Activated CD4-positive, alpha-beta T cell treated with anti-CD3 and anti-CD28 coated beads, Interleukin-2, Interleukin-6, amounts not matched to agents 100 ng/mL and 50 ng/mL, durations not matched to agents 16 hours and 8 hours (primary cell): ENCODE measurements around the gene KMT2E.

Experiments used
- DNase-seq: peaks from one replicate; pipeline ENCODE4 v3.0.0-alpha.2; 2020

The KMT2E gene

DNA sequence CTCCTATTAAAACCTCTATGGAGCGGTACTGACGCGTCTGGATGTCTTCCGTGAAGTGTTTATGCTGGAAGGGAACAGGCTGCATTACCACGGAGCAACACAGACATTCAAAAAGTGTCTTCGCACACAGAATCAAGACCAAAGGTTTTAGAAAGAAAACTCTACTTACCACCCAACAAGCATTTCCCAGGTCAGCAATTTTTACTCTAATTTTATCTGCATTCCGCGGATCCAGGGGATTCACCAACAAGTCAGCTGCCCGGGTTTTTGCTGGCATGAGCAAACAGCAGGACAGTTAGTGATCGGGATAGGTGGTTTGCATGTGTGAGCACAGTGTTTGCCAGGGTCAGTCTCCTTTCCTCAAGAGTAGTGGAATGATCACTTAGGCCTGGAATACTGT lies 118.8 kb downstream of the KMT2E start:
- no peak for DNase-seq

- DNase-seq, result no peak
Measured at GRCh38 chr7:105133358-105133757, 119.4 kb downstream of the KMT2E start.

DNA sequence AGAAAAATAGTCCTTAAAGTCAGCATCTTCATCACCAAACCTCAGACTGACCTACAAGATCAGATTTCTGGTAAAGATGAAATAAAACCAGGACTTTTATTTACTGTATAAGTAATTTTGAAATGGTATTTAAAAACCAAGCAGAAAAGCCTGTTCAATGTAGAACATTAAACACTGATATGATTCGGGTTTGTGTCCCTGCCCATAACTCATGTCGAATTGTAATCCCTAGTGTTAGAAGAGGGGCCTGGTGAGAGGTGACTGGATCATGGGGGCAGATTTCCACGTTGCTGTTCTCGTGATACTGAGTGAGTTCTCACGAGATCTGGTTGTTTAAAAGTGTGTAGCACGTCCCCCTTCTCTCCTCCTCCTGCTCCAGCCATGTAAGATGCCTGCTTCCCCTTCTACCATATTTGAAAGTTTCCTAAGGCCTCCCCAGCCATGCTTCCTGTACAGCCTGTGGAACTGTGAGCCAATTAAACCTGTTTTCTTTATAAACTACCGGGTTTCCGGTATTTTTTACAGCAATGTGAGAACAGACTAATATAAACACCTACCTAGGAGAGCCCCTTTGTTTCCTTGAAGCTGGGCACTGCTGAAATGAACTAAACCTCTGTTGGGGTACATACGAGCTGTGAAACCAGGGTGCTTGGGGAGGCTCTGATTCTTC lies 120.1 kb downstream of the KMT2E start:
- no peak for DNase-seq

GRCh38 chr7:105136221-105136620 lies 122.2 kb downstream of the KMT2E start:
- DNase-seq, result no peak

DNA sequence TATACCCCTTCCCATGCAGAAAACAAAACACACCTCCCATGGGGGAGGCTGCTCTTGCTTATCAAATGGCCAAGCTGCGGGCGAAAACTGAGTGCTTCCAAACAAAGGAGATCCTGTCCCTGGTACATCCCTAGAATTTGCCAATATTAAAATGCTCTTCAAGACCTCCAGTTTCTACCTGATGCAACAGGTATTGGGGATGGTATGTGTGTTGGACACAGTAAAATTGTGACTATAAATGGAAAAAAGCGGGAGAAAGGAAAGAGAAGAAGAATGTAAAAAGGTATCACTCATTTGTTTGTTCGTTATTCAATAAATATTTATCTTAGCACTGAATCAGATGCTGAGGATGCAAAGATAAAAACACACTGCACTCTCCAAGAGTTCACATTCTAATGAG lies 123.9 kb downstream of the KMT2E start:
- DNase-seq, result no peak

- no peak for DNase-seq
Measured at GRCh38 chr7:105139381-105139780, 125.4 kb downstream of the KMT2E start.

DNA sequence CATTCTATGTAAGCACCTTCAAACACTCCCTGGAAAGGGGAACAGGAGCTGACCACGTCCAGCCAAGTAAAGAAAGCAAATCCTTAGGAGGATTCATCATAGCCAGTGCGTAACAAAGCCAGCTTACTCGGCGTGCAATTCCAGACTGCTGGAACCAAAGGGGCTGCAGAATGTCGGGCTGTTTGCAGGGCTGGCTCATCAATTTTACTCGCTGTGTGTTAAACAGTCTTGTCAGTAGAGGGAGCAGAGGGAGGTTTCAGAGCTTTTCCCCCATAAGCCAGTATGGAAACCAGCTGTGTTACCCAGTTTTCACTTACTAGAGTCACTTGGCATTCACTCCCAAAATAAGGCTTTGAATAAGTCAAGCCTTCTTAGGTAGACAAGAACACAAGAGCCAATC lies 127.1 kb downstream of the KMT2E start:
- no peak for DNase-seq

- no peak for DNase-seq
Measured at GRCh38 chr7:105149827-105150226, 135.8 kb downstream of the KMT2E start.

DNA sequence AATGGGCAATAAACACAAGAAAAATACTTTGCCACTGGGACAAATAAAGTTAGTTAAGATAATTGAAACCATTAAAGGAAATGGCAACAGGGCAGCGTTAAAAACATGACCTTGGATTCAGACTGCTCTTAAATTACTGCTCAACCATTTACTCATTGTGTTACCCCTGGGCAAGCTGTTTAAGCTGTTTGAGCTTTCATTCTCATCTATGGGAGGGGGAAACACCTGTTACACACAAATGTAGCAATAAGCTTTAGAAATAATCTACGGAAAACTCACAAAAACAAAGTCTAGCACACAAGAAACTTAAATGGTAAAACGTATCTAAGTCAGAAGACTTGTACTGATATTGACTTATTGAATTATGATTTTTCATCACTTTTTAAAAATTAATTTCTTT lies 137.1 kb downstream of the KMT2E start:
- no peak for DNase-seq

DNA sequence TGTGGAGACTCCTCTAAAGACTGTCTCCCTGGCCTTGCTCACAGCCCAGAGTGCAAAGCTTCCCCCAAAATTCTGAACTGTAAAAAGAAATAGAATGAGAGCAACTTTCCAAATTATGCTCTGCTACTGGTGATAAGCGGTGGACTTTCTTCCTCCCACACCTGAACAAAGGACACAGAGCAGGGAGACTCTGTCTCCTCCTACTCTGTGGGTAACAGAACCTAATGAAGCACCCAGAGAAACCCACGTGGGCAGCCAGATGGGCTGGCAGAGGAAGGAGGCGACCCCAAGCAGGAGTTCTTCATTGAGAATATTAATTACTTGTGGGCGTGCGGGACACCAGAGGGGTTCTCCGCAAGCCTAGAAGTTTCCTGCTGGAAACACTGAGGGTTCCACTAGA lies 139.5 kb downstream of the KMT2E start:
- no peak for DNase-seq

- no peak for DNase-seq
Measured at GRCh38 chr7:105154084-105154483, 140.1 kb downstream of the KMT2E start.

DNA sequence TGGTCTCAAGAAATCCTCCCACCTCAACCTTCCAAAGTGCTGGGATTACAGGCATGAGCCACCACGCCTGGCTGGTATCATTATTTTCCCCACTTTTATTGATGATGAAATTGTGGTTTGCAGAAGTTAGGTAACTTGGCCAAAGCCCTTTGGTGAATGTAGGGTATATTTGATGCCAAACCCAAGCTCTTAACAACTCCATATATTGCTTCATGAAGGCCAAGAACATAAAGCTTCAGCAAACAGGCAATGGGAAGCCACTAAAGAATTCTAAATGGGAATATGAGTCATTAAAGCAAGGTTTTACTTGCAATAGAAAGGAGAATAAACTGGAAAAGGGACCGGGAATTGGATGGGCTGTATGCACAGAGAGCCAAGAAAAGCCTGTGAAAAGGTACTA lies 142.7 kb downstream of the KMT2E start:
- no peak for DNase-seq

DNA sequence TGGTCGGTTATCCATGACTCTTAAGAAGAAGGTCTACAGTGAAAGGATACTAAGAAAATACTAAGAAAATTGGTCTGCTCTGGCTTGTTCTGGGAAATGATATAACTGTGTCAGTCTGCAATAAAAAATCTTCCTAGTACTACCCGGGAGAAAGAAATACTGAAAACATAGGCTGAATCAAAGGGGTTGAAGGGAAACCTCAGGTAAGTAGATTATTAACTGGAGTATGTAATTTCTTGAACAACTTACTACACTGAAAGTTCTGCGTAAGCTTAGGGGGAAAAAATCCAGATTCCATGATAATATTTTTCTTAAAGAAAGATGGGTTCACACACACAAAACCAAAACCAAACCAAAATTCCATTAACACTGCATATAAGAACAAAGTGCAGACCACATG lies 143.3 kb downstream of the KMT2E start:
- DNase-seq, result no peak

DNA sequence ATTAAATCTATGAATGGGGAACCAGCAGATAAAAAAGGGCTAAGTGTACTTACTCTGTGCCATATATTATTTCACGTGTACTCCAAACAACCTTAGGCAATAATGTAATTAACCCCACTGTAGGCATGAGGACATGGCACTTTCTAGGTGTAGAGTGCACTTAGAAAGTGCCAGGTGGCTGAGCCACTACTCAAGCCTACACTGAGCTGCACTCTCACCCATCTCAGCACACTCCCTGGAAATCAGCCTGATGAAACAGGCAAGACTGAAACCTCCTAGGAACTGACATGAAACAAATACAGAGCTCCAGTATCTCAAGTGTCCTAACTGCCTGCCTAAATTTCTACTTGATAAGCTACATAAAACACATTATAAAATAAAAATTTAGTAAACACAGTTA lies 147.4 kb downstream of the KMT2E start:
- no peak for DNase-seq
